GM12878 (cell line): ENCODE results near the gene DCLK2. TPM values are rescaled to one million over a fixed set of nuclear protein-coding genes. Genes with fewer than 3 reads are reported as not detected.

Experiments
- ATAC-seq: fragments of 200-7000 bp; cut with Tn5 transposase; 3 replicates; pipeline ENCODE4 v1.9.1; 2020; ENCODE audit warnings: mild to moderate bottlenecking, moderate library complexity
- BruUV-seq: library from RNA; stranded (reverse); fragments of 400-500 nt; replicated peaks from 2 replicates; lab custom pipeline; 2021; lab: Mats Ljungman, UMichigan
- CTCF ChIA-PET: fragments of 300-600 bp; sonication (Branson Sonifier 250); formaldehyde crosslinking; extraction: SDS; loops from one replicate; lab custom pipeline; 2021; ENCODE audit warnings: inconsistent platforms; lab: Yijun Ruan, JAX
- POLR2A ChIA-PET: fragments of 350-600 bp; formaldehyde crosslinking; extraction: SDS; loops from one replicate; lab custom pipeline; 2021; ENCODE audit warnings: inconsistent platforms; lab: Charles Lee
- RAD21 ChIA-PET: fragments of 300-600 bp; sonication (Branson Sonifier 250); formaldehyde crosslinking; loops from one replicate; lab custom pipeline; 2023; ENCODE audit warnings: antibody characterized with exemption; ENCODE audit not compliant: unreplicated experiment; lab: Charles Lee
- SMC1A ChIA-PET: fragments of 300-600 bp; sonication (Branson Sonifier 250); formaldehyde crosslinking; loops from one replicate; lab custom pipeline; 2023; ENCODE audit not compliant: unreplicated experiment, uncharacterized antibody; lab: Charles Lee
- DNase-seq: peaks from one replicate; pipeline ENCODE4 v3.0.0-alpha.2; 2011; ENCODE audit warnings: low read depth, low spot score
- FAIRE-seq: peaks from 3 replicates; lab custom pipeline; 2011; peaks lifted over from hg19 to GRCh38; lab: Jason Lieb, UNC
- H2AFZ ChIP-seq: 2 replicates; pipeline ENCODE4 v1.6.0; 2011; ENCODE audit warnings: low read depth, low read length, control low read depth; ENCODE audit not compliant: control insufficient read depth
- H3K27ac ChIP-seq: 2 replicates; pipeline ENCODE4 v1.5.1; 2011; ENCODE audit warnings: control low read depth; ENCODE audit not compliant: control insufficient read depth, insufficient read depth
- H3K27me3 ChIP-seq, 2 experiments: replicated peaks in 1 of 2; 2 replicates each; pipeline versions ENCODE4 v1.6.0 to v1.6.1; 2011; ENCODE audit warnings: low read length in 1 of 2; ENCODE audit not compliant: control insufficient read depth in 2 of 2, insufficient read depth in 2 of 2
- H3K36me3 ChIP-seq, 2 experiments: 2 replicates each; pipeline ENCODE4 v1.5.1; 2011; ENCODE audit warnings: low read length in 1 of 2; ENCODE audit not compliant: control insufficient read depth in 2 of 2, insufficient read depth in 2 of 2
- H3K4me1 ChIP-seq: 2 replicates; pipeline ENCODE4 v1.6.1; 2011; ENCODE audit warnings: mild to moderate bottlenecking, low read length, moderate library complexity, mixed read lengths; ENCODE audit not compliant: control insufficient read depth, insufficient read depth
- H3K4me2 ChIP-seq: 2 replicates; pipeline ENCODE4 v1.6.0; 2011; ENCODE audit warnings: control low read depth; ENCODE audit not compliant: control insufficient read depth, insufficient read depth
- H3K4me3 ChIP-seq: fragments of 200-600 bp; sonication (generic); 2 replicates; pipeline ENCODE4 v1.5.1; 2016
- H3K79me2 ChIP-seq: 2 replicates; pipeline ENCODE4 v1.6.0; 2011; ENCODE audit warnings: low read length; ENCODE audit not compliant: control insufficient read depth, insufficient read depth
- H3K9ac ChIP-seq: 2 replicates; pipeline ENCODE4 v1.8.0; 2011; ENCODE audit warnings: low read length, control low read depth, mixed read lengths; ENCODE audit not compliant: control insufficient read depth, insufficient read depth
- H3K9me3 ChIP-seq: replicated peaks from 3 replicates; pipeline ENCODE4 v1.5.1; 2011; ENCODE audit warnings: mild to moderate bottlenecking, low read length; ENCODE audit not compliant: control insufficient read depth, insufficient read depth
- H4K20me1 ChIP-seq: 2 replicates; pipeline ENCODE4 v1.6.0; 2011; ENCODE audit not compliant: control insufficient read depth, insufficient read depth
- CBX3 ChIP-seq: fragments of 200-600 bp; sonication (generic); IDR thresholded peaks from 2 replicates; pipeline ENCODE4 v1.6.1; 2016; ENCODE audit warnings: low read depth, borderline replicate concordance
- CHD2 ChIP-seq: IDR thresholded peaks from 2 replicates; pipeline ENCODE4 v1.6.1; 2011; ENCODE audit warnings: low read depth, low read length, improper control_type of control experiment, borderline replicate concordance
- FOS ChIP-seq: IDR thresholded peaks from 3 replicates; pipeline ENCODE4 v1.6.1; 2011; ENCODE audit warnings: borderline replicate concordance; ENCODE audit not compliant: insufficient read length; ENCODE audit errors: extremely low read depth
- IRF4 ChIP-seq: IDR thresholded peaks from 2 replicates; pipeline ENCODE4 v1.6.1; 2011; ENCODE audit warnings: low read depth, low read length
- JUNB ChIP-seq: IDR thresholded peaks from 2 replicates; pipeline ENCODE4 v1.6.1; 2016; ENCODE audit warnings: antibody characterized with exemption, mild to moderate bottlenecking
- MTA3 ChIP-seq: IDR thresholded peaks from 2 replicates; pipeline ENCODE4 v1.6.1; 2012; ENCODE audit warnings: low read length, inconsistent platforms, borderline replicate concordance
- MYB ChIP-seq: fragments of 150-350 bp; IDR thresholded peaks from 2 replicates; pipeline ENCODE4 v1.6.1; 2014; ENCODE audit warnings: mild to moderate bottlenecking, low read depth, low read length, borderline replicate concordance
- NBN ChIP-seq: fragments of 450-650 bp; IDR thresholded peaks from 2 replicates; pipeline ENCODE4 v1.6.1; 2016
- NR2C2 ChIP-seq: IDR thresholded peaks from 2 replicates; pipeline ENCODE4 v1.6.1; 2011; ENCODE audit warnings: borderline replicate concordance, low read depth; ENCODE audit not compliant: control insufficient read depth, insufficient read length
- POU2F2 ChIP-seq: IDR thresholded peaks from 3 replicates; pipeline ENCODE4 v1.6.1; 2011; ENCODE audit warnings: low read depth, mild to moderate bottlenecking, low read length, borderline replicate concordance
- SP1 ChIP-seq: IDR thresholded peaks from one replicate; pipeline ENCODE4 v1.6.1; 2011; ENCODE audit warnings: low read depth, low read length
- YBX1 ChIP-seq: fragments of 450-650 bp; IDR thresholded peaks from 2 replicates; pipeline ENCODE4 v1.6.1; 2016; ENCODE audit warnings: antibody characterized with exemption
- ZNF274 ChIP-seq: IDR thresholded peaks from one replicate; pipeline ENCODE4 v1.8.0; 2011; ENCODE audit not compliant: insufficient read length, insufficient read depth
- WGBS: methylation state at CpG from one replicate; pipeline ENCODE4 v1.1.6; 2016; ENCODE audit warnings: low lambda C conversion rate; ENCODE audit not compliant: insufficient replicate concordance, insufficient coverage; ENCODE audit errors: missing lambda C conversion rate; 5-methylcytosine and 5-hydroxymethylcytosine counted together
- in situ Hi-C: fragments of 300-500 bp; cut with MboI; formaldehyde crosslinking; loops from 9 replicates; pipeline ENCODE4 v1.14.3; 2018; ENCODE audit warnings: mixed read lengths
- intact Hi-C: fragments of 100-400 bp; cut with micrococcal nuclease; formaldehyde crosslinking; loops from one replicate; pipeline ENCODE4 v1.14.2; 2022; ENCODE audit not compliant: unreplicated experiment
- polyA plus RNA-seq, 11 experiments: library from polyadenylated mRNA; depleted of rRNA in 4 of 11; unstranded in 6 of 11; stranded (reverse) in 5 of 11; fragments of >200 nt; fragmentation: Nextera tagmentation in 4 of 11; fragmentation: Illumina TruSeq in 1 of 11; extraction: Ambion mirVana in 4 of 11; extraction: Trizol in 1 of 11; gene quantifications; 1 replicate in 1 of 11; 2 replicates in 10 of 11; pipeline versions ENCODE4 v1.2.1 to v1.2.3, GENCODE V29; 2011 to 2016; ENCODE audit warnings: inconsistent platforms in 2 of 11, missing spikeins in 2 of 11, low read depth in 1 of 11
- total RNA-seq, 4 experiments: library from RNA; depleted of rRNA in 3 of 4; stranded (reverse); fragments of >200 nt in 3 of 4; fragmentation: Illumina TruSeq in 1 of 4; extraction: Trizol in 1 of 4; gene quantifications; 2 replicates each; pipeline versions ENCODE4 v1.2.1 to v1.2.3, GENCODE V29; 2013 to 2021
- TF ChIP-seq, protein P1 (sequence below): fragments of 150-350 bp; IDR thresholded peaks from 2 replicates; pipeline ENCODE4 v1.6.1; 2016; ENCODE audit warnings: low read depth, low read length

Gene DCLK2
- total and polyA plus RNA-seq, 10 of the 15 experiments (the other 5 are each of a cell fraction or from before 2014, with no cell fraction given), result not detected

DNA sequence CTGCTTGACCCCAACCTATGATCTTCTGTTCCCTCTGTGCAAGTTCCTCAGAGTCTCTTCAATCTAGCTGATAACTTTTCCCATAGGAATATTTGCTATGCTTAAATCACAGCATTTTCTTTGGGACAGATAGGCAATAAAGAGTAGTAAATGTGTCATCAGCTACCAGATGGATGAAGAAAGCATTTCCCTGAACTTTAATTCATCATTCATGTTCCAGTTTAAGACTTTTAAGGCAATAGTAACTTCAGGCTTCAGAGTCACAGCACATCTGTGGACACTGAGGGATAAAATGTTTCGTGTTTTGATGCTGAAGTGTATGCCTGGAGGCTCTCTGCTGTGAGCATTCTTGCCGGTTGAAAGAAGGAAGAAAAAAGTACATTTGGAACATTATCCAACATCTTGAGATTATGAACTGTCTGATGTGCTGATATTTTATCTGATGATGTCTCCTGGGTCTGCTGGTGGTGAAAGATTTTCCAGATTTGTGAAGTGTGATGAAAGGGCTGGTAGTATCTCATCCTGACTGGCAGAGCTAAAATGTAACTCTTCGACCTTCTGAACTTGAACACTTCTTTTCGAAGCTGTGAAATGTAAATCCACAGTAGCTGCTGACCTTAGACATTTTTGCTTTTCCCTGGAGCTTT, 133.7 kb downstream of the DCLK2 start:
- FAIRE-seq (no peak), ATAC-seq (no peak), DNase-seq (no peak)
- 13% methylated on average over 4 of the region's 4 CpGs for WGBS
- H3K36me3 ChIP-seq, result no peaks in the 10 kb centered on the region
- H3K4me3 ChIP-seq, result no peak overlapping the region
- ChIA-PET POLR2A (no interaction called here), RAD21 (no interaction called here), SMC1A (no interaction called here), CTCF (interaction anchor here (1.1 to 4.5 kb wide), 2 partner anchors 20 to 202 kb away, joined by 3 to 38 read pairs; no protein-coding TSS in a partner anchor)
- no peak overlapping the region for H3K27ac ChIP-seq
- H3K9ac ChIP-seq, result no peak overlapping the region
- no peaks in the 10 kb centered on the region for H4K20me1 ChIP-seq
- intact Hi-C loops (no loop called here), in situ Hi-C loops (no loop called here)
- BruUV-seq, result no TSS peak
- no peaks in the 10 kb centered on the region for H3K9me3 ChIP-seq
- TF ChIP-seq IRF4, result no peak
- TF ChIP-seq CBX3, result no peak
- TF ChIP-seq MTA3, result no peak
- no peak for TF ChIP-seq ZNF274
- TF ChIP-seq YBX1, result no peak
- TF ChIP-seq NR2C2, result no peak
- no peak for TF ChIP-seq CHD2
- no peak for TF ChIP-seq FOS
- no peak for TF ChIP-seq POU2F2
- no peak for TF ChIP-seq SP1
- TF ChIP-seq MYB, result no peak
- TF ChIP-seq JUNB, result no peak
- no peak for TF ChIP-seq NBN
- TF ChIP-seq, protein P1, sequence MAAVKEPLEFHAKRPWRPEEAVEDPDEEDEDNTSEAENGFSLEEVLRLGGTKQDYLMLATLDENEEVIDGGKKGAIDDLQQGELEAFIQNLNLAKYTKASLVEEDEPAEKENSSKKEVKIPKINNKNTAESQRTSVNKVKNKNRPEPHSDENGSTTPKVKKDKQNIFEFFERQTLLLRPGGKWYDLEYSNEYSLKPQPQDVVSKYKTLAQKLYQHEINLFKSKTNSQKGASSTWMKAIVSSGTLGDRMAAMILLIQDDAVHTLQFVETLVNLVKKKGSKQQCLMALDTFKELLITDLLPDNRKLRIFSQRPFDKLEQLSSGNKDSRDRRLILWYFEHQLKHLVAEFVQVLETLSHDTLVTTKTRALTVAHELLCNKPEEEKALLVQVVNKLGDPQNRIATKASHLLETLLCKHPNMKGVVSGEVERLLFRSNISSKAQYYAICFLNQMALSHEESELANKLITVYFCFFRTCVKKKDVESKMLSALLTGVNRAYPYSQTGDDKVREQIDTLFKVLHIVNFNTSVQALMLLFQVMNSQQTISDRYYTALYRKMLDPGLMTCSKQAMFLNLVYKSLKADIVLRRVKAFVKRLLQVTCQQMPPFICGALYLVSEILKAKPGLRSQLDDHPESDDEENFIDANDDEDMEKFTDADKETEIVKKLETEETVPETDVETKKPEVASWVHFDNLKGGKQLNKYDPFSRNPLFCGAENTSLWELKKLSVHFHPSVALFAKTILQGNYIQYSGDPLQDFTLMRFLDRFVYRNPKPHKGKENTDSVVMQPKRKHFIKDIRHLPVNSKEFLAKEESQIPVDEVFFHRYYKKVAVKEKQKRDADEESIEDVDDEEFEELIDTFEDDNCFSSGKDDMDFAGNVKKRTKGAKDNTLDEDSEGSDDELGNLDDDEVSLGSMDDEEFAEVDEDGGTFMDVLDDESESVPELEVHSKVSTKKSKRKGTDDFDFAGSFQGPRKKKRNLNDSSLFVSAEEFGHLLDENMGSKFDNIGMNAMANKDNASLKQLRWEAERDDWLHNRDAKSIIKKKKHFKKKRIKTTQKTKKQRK, result no peak
- H3K79me2 ChIP-seq, result no peaks in the 10 kb centered on the region
- peaks cover 0 to 2% of the 10 kb centered on the region in 2 experiments; a peak in 1 of 4 replicates for H3K27me3 ChIP-seq
- H2AFZ ChIP-seq, result no peak overlapping the region
- H3K4me2 ChIP-seq, result no peak overlapping the region
- H3K4me1 ChIP-seq, result no peaks in the 10 kb centered on the region
